ENCODE results near the gene NPBWR2.

NPBWR2 gene

GRCh38 chr20:64083804-64084684 is 23.3 kb downstream of the NPBWR2 start, which contains the start of gene LKAAEAR1:
LKAAEAR1 (minus strand) TSS chr20:64084398; CDS start chr20:64084219, 179 bp downstream.
- DNase-seq: no peak

GRCh38 chr20:64083378-64083803 is 24.0 kb downstream of the NPBWR2 start:
- DNase-seq: no peak

- no peak for DNase-seq
Observed at GRCh38 chr20:64082820-64083377, 24.5 kb downstream of the NPBWR2 start.

GRCh38 chr20:64082126-64082731 is 25.1 kb downstream of the NPBWR2 start:
- no peak for DNase-seq

- DNase-seq: no peak
Observed at GRCh38 chr20:64081624-64081964, 25.8 kb downstream of the NPBWR2 start.

GRCh38 chr20:64080813-64081623 is 26.3 kb downstream of the NPBWR2 start:
- DNase-seq: no peak

GRCh38 chr20:64080013-64080812 is 27.2 kb downstream of the NPBWR2 start, which contains the start of gene OPRL1:
OPRL1 (plus strand) TSS chr20:64080082; CDS start chr20:64092721, 12,639 bp downstream.
- no peak for DNase-seq

- DNase-seq: no peak
Observed at GRCh38 chr20:64079273-64080012, 27.9 kb downstream of the NPBWR2 start, which contains the start of gene RGS19. RGS19 (minus strand) TSS chr20:64079518; CDS start chr20:64076886, 2,632 bp downstream.

- no peak for DNase-seq
Observed at GRCh38 chr20:64078934-64079272, 28.5 kb downstream of the NPBWR2 start.

GRCh38 chr20:64077876-64078551 is 29.4 kb downstream of the NPBWR2 start:
- no peak for DNase-seq

- no peak for DNase-seq
Observed at GRCh38 chr20:64077541-64077875, 29.9 kb downstream of the NPBWR2 start.

- no peak for DNase-seq
Observed at GRCh38 chr20:64077094-64077493, 30.3 kb downstream of the NPBWR2 start.

- DNase-seq: no peak
Observed at GRCh38 chr20:64076061-64076997, 31.0 kb downstream of the NPBWR2 start.

- DNase-seq: no peak
Observed at GRCh38 chr20:64075556-64075955, 31.8 kb downstream of the NPBWR2 start.

GRCh38 chr20:64074963-64075362 is 32.4 kb downstream of the NPBWR2 start:
- DNase-seq: no peak

- DNase-seq: no peak
Observed at GRCh38 chr20:64074184-64074789, 33.1 kb downstream of the NPBWR2 start.

GRCh38 chr20:64073476-64074183 is 33.7 kb downstream of the NPBWR2 start:
- no peak for DNase-seq

- DNase-seq: no peak
Observed at GRCh38 chr20:64072498-64073063, 34.8 kb downstream of the NPBWR2 start.

Measured in NCI-H2029 treated with DMSO at 0.1 percent for 48 hours (cell line).